Measurements from ENCODE around the gene OR8G1. TPM values are rescaled to one million over a fixed set of nuclear protein-coding genes. Genes with fewer than 3 reads are reported as not detected.
"Not testable (repeated sequence)": the region's sequence is repeated elsewhere in the genome, so short reads cannot be mapped to it uniquely, and the experiment has no call there.

Gene OR8G1
- polyA plus RNA-seq, 4 donors, result not detected

GRCh38 chr11:124222407-124222806 is 18.5 kb upstream of the OR8G1 start:
- Histone ChIP-seq H3K9me3 (ENCODE audit: control insufficient read depth in 2 of 2, insufficient read depth in 1 of 2, low read depth in 1 of 2, low read length in 1 of 2) (no peaks in the 10 kb centered on the region), H3K27ac (ENCODE audit: low read depth in 1 of 3, low read length in 2 of 3) (no peak overlapping the region), H3K27me3 (ENCODE audit: control insufficient read depth in 3 of 3, insufficient read depth in 3 of 3, low read length in 3 of 3) (peaks cover 0 to 2% (median 0%) of the 10 kb centered on the region in 3 donors), H3K36me3 (ENCODE audit: control insufficient read depth in 3 of 3, insufficient read depth in 2 of 3, low read depth in 1 of 3, low read length in 3 of 3) (no peaks in the 10 kb centered on the region), H3K4me1 (ENCODE audit: control insufficient read depth in 3 of 3, insufficient read depth in 2 of 3, low read depth in 1 of 3, low read length in 2 of 3) (no peaks in the 10 kb centered on the region), H3K4me3 (ENCODE audit: low read depth in 1 of 3, low read length in 3 of 3) (no peak overlapping the region)
- FAIRE-seq (no peak), DNase-seq (no peak)
- WGBS, 3 donors, result 12 to 57% (median 30%) methylated on average over 2 of the region's 2 CpGs

GRCh38 chr11:124224618-124225423 is 16.1 kb upstream of the OR8G1 start:
- not testable (repeated sequence) for H3K4me3 ChIP-seq (ENCODE audit: low read depth in 1 of 3, low read length in 3 of 3); H3K36me3 ChIP-seq (ENCODE audit: control insufficient read depth in 3 of 3, insufficient read depth in 2 of 3, low read depth in 1 of 3, low read length in 3 of 3); H3K27me3 ChIP-seq (ENCODE audit: control insufficient read depth in 3 of 3, insufficient read depth in 3 of 3, low read length in 3 of 3); H3K9me3 ChIP-seq (ENCODE audit: control insufficient read depth in 2 of 2, insufficient read depth in 1 of 2, low read depth in 1 of 2, low read length in 1 of 2); FAIRE-seq; H3K4me1 ChIP-seq (ENCODE audit: control insufficient read depth in 3 of 3, insufficient read depth in 2 of 3, low read depth in 1 of 3, low read length in 2 of 3); DNase-seq; H3K27ac ChIP-seq (ENCODE audit: low read depth in 1 of 3, low read length in 2 of 3)
- 62 to 73% (median 69%) methylated on average over 9 of the region's 9 CpGs for WGBS, 3 donors

GRCh38 chr11:124225471-124225870 is 15.4 kb upstream of the OR8G1 start:
- Histone ChIP-seq H3K27ac (ENCODE audit: low read depth in 1 of 3, low read length in 2 of 3) (no peak overlapping the region), H3K9me3 (ENCODE audit: control insufficient read depth in 2 of 2, insufficient read depth in 1 of 2, low read depth in 1 of 2, low read length in 1 of 2) (no peaks in the 10 kb centered on the region), H3K36me3 (ENCODE audit: control insufficient read depth in 3 of 3, insufficient read depth in 2 of 3, low read depth in 1 of 3, low read length in 3 of 3) (no peaks in the 10 kb centered on the region), H3K4me3 (ENCODE audit: low read depth in 1 of 3, low read length in 3 of 3) (no peak overlapping the region), H3K4me1 (ENCODE audit: control insufficient read depth in 3 of 3, insufficient read depth in 2 of 3, low read depth in 1 of 3, low read length in 2 of 3) (no peaks in the 10 kb centered on the region), H3K27me3 (ENCODE audit: control insufficient read depth in 3 of 3, insufficient read depth in 3 of 3, low read length in 3 of 3) (peaks cover 0 to 2% (median 0%) of the 10 kb centered on the region in 3 donors)
- no peak for DNase-seq
- no peak for FAIRE-seq
- 62 to 85% (median 74%) methylated on average over 1 of the region's 1 CpG for WGBS, 3 donors

- H3K27me3 ChIP-seq (ENCODE audit: control insufficient read depth in 3 of 3, insufficient read depth in 3 of 3, low read length in 3 of 3), result no peaks in the 10 kb centered on the region
- no peak for FAIRE-seq
- no peak overlapping the region for H3K27ac ChIP-seq (ENCODE audit: low read depth in 1 of 3, low read length in 2 of 3)
- no peaks in the 10 kb centered on the region for H3K4me1 ChIP-seq (ENCODE audit: control insufficient read depth in 3 of 3, insufficient read depth in 2 of 3, low read depth in 1 of 3, low read length in 2 of 3)
- no peak for DNase-seq
- H3K36me3 ChIP-seq (ENCODE audit: control insufficient read depth in 3 of 3, insufficient read depth in 2 of 3, low read depth in 1 of 3, low read length in 3 of 3), result no peaks in the 10 kb centered on the region
- 23 to 29% (median 28%) methylated on average over 1 of the region's 1 CpG for WGBS, 3 donors
- H3K4me3 ChIP-seq (ENCODE audit: low read depth in 1 of 3, low read length in 3 of 3), result no peak overlapping the region
- H3K9me3 ChIP-seq (ENCODE audit: control insufficient read depth in 2 of 2, insufficient read depth in 1 of 2, low read depth in 1 of 2, low read length in 1 of 2), result no peaks in the 10 kb centered on the region
Measured at GRCh38 chr11:124233376-124233775, 7.5 kb upstream of the OR8G1 start.

- Histone ChIP-seq H3K9me3 (ENCODE audit: control insufficient read depth in 2 of 2, insufficient read depth in 1 of 2, low read depth in 1 of 2, low read length in 1 of 2) (no peaks in the 10 kb centered on the region), H3K27me3 (ENCODE audit: control insufficient read depth in 3 of 3, insufficient read depth in 3 of 3, low read length in 3 of 3) (no peaks in the 10 kb centered on the region), H3K36me3 (ENCODE audit: control insufficient read depth in 3 of 3, insufficient read depth in 2 of 3, low read depth in 1 of 3, low read length in 3 of 3) (no peaks in the 10 kb centered on the region), H3K4me1 (ENCODE audit: control insufficient read depth in 3 of 3, insufficient read depth in 2 of 3, low read depth in 1 of 3, low read length in 2 of 3) (no peaks in the 10 kb centered on the region), H3K27ac (ENCODE audit: low read depth in 1 of 3, low read length in 2 of 3) (no peak overlapping the region), H3K4me3 (ENCODE audit: low read depth in 1 of 3, low read length in 3 of 3) (no peak overlapping the region)
- FAIRE-seq, result no peak
- DNase-seq, result no peak
- 58 to 68% (median 65%) methylated on average over 5 of the region's 5 CpGs for WGBS, 3 donors
Measured at GRCh38 chr11:124238512-124238911, 2.4 kb upstream of the OR8G1 start.

- H3K4me1 ChIP-seq (ENCODE audit: control insufficient read depth in 3 of 3, insufficient read depth in 2 of 3, low read depth in 1 of 3, low read length in 2 of 3); H3K27me3 ChIP-seq (ENCODE audit: control insufficient read depth in 3 of 3, insufficient read depth in 3 of 3, low read length in 3 of 3); H3K4me3 ChIP-seq (ENCODE audit: low read depth in 1 of 3, low read length in 3 of 3); DNase-seq; H3K9me3 ChIP-seq (ENCODE audit: control insufficient read depth in 2 of 2, insufficient read depth in 1 of 2, low read depth in 1 of 2, low read length in 1 of 2); H3K36me3 ChIP-seq (ENCODE audit: control insufficient read depth in 3 of 3, insufficient read depth in 2 of 3, low read depth in 1 of 3, low read length in 3 of 3); H3K27ac ChIP-seq (ENCODE audit: low read depth in 1 of 3, low read length in 2 of 3); FAIRE-seq: not testable (repeated sequence)
- 55 to 63% (median 60%) methylated on average over 3 of the region's 3 CpGs for WGBS, 3 donors
Measured at GRCh38 chr11:124249869-124250268, 9.0 kb downstream of the OR8G1 start.

- DNase-seq, result no peak
- 59 to 71% (median 66%) methylated on average over 4 of the region's 4 CpGs for WGBS, 3 donors
Measured at GRCh38 chr11:124256076-124256475, 15.2 kb downstream of the OR8G1 start, which contains the start of gene OR8G5. OR8G5 (plus strand) TSS chr11:124256376; CDS start chr11:124264932, 8,556 bp downstream.

GRCh38 chr11:124265041-124265440 is 24.1 kb downstream of the OR8G1 start:
- not testable (repeated sequence) for H3K27ac ChIP-seq (ENCODE audit: low read depth in 1 of 3, low read length in 2 of 3); H3K36me3 ChIP-seq (ENCODE audit: control insufficient read depth in 3 of 3, insufficient read depth in 2 of 3, low read depth in 1 of 3, low read length in 3 of 3); H3K9me3 ChIP-seq (ENCODE audit: control insufficient read depth in 2 of 2, insufficient read depth in 1 of 2, low read depth in 1 of 2, low read length in 1 of 2); FAIRE-seq; H3K4me3 ChIP-seq (ENCODE audit: low read depth in 1 of 3, low read length in 3 of 3); H3K4me1 ChIP-seq (ENCODE audit: control insufficient read depth in 3 of 3, insufficient read depth in 2 of 3, low read depth in 1 of 3, low read length in 2 of 3); H3K27me3 ChIP-seq (ENCODE audit: control insufficient read depth in 3 of 3, insufficient read depth in 3 of 3, low read length in 3 of 3); DNase-seq
- 61 to 64% (median 61%) methylated on average over 4 of the region's 4 CpGs for whole genome bisulfite sequencing, 3 donors

More at GRCh38 chr11:124256076-124256475, 15.2 kb downstream of the OR8G1 start, which contains the start of gene OR8G5:
- H3K36me3 ChIP-seq (ENCODE audit: control insufficient read depth in 3 of 3, insufficient read depth in 2 of 3, low read depth in 1 of 3, low read length in 3 of 3), result no peaks in the 10 kb centered on the region
- no peak within 1 kb of the TSS for H3K4me3 ChIP-seq (ENCODE audit: low read depth in 1 of 3, low read length in 3 of 3)
- H3K27me3 ChIP-seq (ENCODE audit: control insufficient read depth in 3 of 3, insufficient read depth in 3 of 3, low read length in 3 of 3), result no peaks in the 10 kb centered on the region
- no peak within 1 kb of the TSS for H3K27ac ChIP-seq (ENCODE audit: low read depth in 1 of 3, low read length in 2 of 3)
- no peaks in the 10 kb centered on the region for H3K9me3 ChIP-seq (ENCODE audit: control insufficient read depth in 2 of 2, insufficient read depth in 1 of 2, low read depth in 1 of 2, low read length in 1 of 2)
- FAIRE-seq, result no peak
- H3K4me1 ChIP-seq (ENCODE audit: control insufficient read depth in 3 of 3, insufficient read depth in 2 of 3, low read depth in 1 of 3, low read length in 2 of 3), result no peaks in the 10 kb centered on the region

Data from small intestine (tissue), 7 donors.